Stimulated activated CD4-positive, alpha-beta T cell treated with anti-CD3 and anti-CD28 coated beads, TNF-alpha, amount 100 ng/mL, for 4 hours (primary cell): Measurements from ENCODE around the gene CLDN7.

ENCODE experiments used
- DNase-seq, 3 experiments: peaks; one replicate each; pipeline ENCODE4 v3.0.0-alpha.2; 2020; ENCODE audit warnings: low read depth in 3 of 3

CLDN7 gene

GRCh38 chr17:7285679-7286078 is 23.4 kb upstream of the CLDN7 start:
- DNase-seq: no peak

- DNase-seq: no peak
These were observed 22.6 kb upstream of the CLDN7 start for GRCh38 chr17:7284911-7285310.

GRCh38 chr17:7283471-7284216 is 21.4 kb upstream of the CLDN7 start:
- no peak for DNase-seq

- DNase-seq: no peak
These were observed 20.6 kb upstream of the CLDN7 start for GRCh38 chr17:7282752-7283321.

GRCh38 chr17:7281953-7282751 is 19.9 kb upstream of the CLDN7 start:
- no peak for DNase-seq

- DNase-seq: peak; percentile 81 to 85 (median 82)
These were observed 19.0 kb upstream of the CLDN7 start, which contains the start of gene SLC2A4 for GRCh38 chr17:7281074-7281952. SLC2A4 (plus strand) TSS chr17:7281718; CDS start chr17:7281935, 217 bp downstream.

- DNase-seq: peak; percentile 71 to 78 (median 71)
These were observed 18.3 kb upstream of the CLDN7 start for GRCh38 chr17:7280519-7281073.

- no peak for DNase-seq
These were observed 17.2 kb upstream of the CLDN7 start for GRCh38 chr17:7279448-7279847.

- no peak for DNase-seq
These were observed 4.5 kb upstream of the CLDN7 start for GRCh38 chr17:7266784-7267183.

- no peak for DNase-seq
These were observed 1.5 kb upstream of the CLDN7 start for GRCh38 chr17:7263801-7264078.

- no peak for DNase-seq
These were observed 890 bp upstream of the CLDN7 start for GRCh38 chr17:7262935-7263800.

- DNase-seq: peak in 1 of 3 experiments; percentile 29
These were observed 693 bp downstream of the CLDN7 start for GRCh38 chr17:7261379-7262191.

GRCh38 chr17:7260651-7261378 is 1.5 kb downstream of the CLDN7 start:
- no peak for DNase-seq

GRCh38 chr17:7260151-7260550 is 2.1 kb downstream of the CLDN7 start:
- DNase-seq: no peak

GRCh38 chr17:7259555-7259889 is 2.8 kb downstream of the CLDN7 start:
- DNase-seq: no peak

GRCh38 chr17:7258731-7259554 is 3.3 kb downstream of the CLDN7 start:
- no peak for DNase-seq

- DNase-seq: no peak
These were observed 5.4 kb downstream of the CLDN7 start for GRCh38 chr17:7256766-7257456.

GRCh38 chr17:7254511-7254910 is 7.8 kb downstream of the CLDN7 start:
- no peak for DNase-seq
